ENCODE data around the gene PLEKHJ1.

Gene PLEKHJ1

DNA sequence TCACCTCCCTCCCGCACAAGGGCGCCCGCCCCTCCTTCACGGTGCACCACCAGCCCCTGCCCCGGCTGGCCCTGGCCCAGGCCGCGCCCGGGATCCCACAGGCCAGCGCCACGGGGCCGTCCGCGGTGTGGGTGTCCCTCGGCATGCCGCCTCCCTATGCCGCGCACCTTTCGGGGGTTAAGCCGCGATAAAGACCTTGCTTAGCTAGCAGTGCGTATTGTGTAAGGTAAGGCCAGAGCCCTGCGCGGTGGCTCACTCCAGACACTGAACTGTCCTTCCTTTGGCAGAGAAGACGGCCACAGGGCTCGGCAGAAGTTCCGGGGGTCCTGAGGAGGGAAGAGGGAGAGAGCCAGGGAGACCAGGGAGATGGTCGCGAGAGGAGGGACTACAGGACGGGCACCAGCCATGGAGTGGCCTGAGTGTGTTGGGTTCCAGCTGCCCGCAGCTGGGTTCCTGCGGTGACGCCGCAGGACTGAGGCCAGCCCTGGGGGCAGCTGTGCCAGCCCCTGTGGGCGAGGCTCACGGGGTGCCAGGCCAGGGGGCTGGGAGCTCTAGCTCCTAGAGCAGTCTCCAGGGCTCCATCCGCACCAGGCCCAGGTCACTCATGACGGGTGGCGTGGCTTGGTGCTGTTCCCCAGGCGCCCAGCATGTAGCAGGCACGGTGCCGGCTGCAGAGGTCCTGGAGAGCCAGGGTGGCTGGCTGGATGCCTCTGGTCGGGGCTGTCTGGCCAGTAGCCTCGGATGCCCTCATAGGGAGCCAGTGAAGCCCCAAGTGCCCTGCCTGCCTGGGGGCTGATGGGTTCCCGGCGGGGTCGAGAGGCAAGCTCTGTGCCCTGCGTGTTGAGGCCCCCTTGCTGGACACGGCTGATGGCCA is 7.7 kb downstream of the PLEKHJ1 start:
- Histone ChIP-seq H3K27me3 (ENCODE audit: insufficient read depth, low read length) (no peaks in the 10 kb centered on the region), H3K4me3 (ENCODE audit: low read length) (no peak overlapping the region), H3K4me1 (ENCODE audit: insufficient read depth, low read length) (no peaks in the 10 kb centered on the region), H3K36me3 (ENCODE audit: insufficient read depth, low read depth, low read length) (peaks cover 51% of the 10 kb centered on the region), H3K9ac (ENCODE audit: low read depth, low read length) (no peak overlapping the region), H3K27ac (ENCODE audit: low read length) (no peak overlapping the region), H3K9me3 (ENCODE audit: insufficient read depth, low read depth, low read length) (no peaks in the 10 kb centered on the region)

DNA sequence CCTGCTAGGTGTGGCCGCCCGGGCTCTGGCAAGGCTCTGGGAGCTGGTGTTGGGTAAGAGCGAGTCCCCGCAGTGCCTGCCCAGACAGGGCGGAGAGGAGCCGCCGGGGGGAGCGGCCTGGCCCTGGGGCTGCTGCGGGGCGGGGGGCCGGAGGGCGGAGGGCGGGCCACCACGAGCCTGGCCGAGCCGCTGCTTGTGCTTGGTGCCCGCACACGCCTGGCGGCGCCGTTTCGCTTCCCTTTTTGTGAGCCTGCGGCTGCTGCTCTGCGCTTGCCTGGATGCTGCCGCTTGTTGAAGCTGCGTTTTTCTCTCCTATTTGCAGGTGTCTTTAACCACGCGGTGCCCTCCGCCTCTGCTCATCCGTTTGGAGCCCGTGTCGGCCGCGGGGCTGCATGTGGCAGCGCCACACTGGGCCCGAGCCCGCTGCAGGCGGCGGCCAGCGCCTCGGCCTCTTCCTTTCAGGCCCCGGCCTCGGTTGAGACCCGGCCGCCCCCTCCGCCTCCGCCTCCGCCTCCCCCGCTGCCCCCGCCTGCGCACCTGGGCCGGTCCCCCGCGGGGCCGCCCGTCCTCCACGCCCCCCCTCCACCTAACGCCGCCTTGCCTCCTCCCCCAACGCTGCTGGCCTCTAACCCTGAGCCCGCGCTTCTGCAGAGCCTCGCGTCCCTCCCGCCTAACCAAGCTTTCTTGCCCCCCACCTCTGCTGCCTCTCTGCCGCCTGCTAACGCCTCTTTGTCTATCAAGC is 8.5 kb downstream of the PLEKHJ1 start:
- H3K36me3 ChIP-seq (ENCODE audit: insufficient read depth, low read depth, low read length): peaks cover 51% of the 10 kb centered on the region
- H3K27ac ChIP-seq (ENCODE audit: low read length): no peak overlapping the region
- no peak overlapping the region for H3K9ac ChIP-seq (ENCODE audit: low read depth, low read length)
- no peaks in the 10 kb centered on the region for H3K27me3 ChIP-seq (ENCODE audit: insufficient read depth, low read length)
- no peak overlapping the region for H3K4me3 ChIP-seq (ENCODE audit: low read length)
- no peaks in the 10 kb centered on the region for H3K4me1 ChIP-seq (ENCODE audit: insufficient read depth, low read length)
- no peaks in the 10 kb centered on the region for H3K9me3 ChIP-seq (ENCODE audit: insufficient read depth, low read depth, low read length)

DNA sequence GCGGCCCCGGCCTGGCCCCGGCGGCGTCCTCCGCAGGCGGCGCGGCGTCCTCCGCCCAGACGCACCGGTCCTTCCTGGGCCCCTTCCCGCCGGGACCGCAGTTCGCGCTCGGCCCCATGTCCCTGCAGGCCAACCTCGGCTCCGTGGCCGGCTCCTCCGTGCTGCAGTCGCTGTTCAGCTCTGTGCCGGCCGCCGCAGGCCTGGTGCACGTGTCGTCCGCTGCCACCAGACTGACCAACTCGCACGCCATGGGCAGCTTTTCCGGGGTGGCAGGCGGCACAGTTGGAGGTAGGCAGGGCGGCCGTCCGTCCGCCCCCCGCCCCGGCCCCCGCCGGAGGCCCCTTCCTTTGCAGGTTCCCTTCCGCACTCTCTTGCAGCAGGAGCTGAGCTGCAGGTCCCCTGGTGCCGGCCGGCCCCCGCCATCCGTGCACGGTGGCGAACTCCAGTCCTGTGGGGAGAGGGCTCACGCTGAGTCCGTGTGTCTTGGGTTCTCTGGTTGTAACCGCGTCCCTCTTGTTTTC is 9.2 kb downstream of the PLEKHJ1 start:
- no peak overlapping the region for H3K27ac ChIP-seq (ENCODE audit: low read length)
- no peaks in the 10 kb centered on the region for H3K4me1 ChIP-seq (ENCODE audit: insufficient read depth, low read length)
- no peaks in the 10 kb centered on the region for H3K27me3 ChIP-seq (ENCODE audit: insufficient read depth, low read length)
- no peak overlapping the region for H3K4me3 ChIP-seq (ENCODE audit: low read length)
- no peaks in the 10 kb centered on the region for H3K9me3 ChIP-seq (ENCODE audit: insufficient read depth, low read depth, low read length)
- peaks cover 56% of the 10 kb centered on the region for H3K36me3 ChIP-seq (ENCODE audit: insufficient read depth, low read depth, low read length)
- H3K9ac ChIP-seq (ENCODE audit: low read depth, low read length): no peak overlapping the region

DNA sequence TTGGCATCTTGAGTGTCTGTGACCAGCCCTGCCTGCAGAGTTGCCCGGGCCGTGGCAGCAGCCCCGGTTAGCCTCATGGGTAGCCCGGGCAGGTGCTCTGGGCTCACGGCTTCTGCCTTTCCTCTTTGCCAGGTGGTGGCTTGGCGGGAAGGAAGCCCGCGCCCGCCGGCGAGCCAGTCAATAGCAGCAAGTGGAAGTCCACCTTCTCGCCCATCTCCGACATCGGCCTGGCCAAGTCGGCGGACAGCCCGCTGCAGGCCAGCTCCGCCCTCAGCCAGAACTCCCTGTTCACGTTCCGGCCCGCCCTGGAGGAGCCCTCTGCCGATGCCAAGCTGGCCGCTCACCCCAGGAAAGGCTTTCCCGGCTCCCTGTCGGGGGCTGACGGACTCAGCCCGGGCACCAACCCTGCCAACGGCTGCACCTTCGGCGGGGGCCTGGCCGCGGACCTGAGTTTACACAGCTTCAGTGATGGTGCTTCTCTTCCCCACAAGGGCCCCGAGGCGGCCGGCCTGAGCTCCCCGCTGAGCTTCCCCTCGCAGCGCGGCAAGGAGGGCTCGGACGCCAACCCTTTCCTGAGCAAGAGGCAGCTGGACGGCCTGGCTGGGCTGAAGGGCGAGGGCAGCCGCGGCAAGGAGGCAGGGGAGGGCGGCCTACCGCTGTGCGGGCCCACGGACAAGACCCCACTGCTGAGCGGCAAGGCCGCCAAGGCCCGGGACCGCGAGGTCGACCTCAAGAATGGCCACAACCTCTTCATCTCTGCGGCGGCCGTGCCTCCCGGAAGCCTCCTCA is 9.9 kb downstream of the PLEKHJ1 start:
- Histone ChIP-seq H3K36me3 (ENCODE audit: insufficient read depth, low read depth, low read length) (peaks cover 56% of the 10 kb centered on the region), H3K9ac (ENCODE audit: low read depth, low read length) (no peak overlapping the region), H3K4me3 (ENCODE audit: low read length) (no peak overlapping the region), H3K4me1 (ENCODE audit: insufficient read depth, low read length) (no peaks in the 10 kb centered on the region), H3K27me3 (ENCODE audit: insufficient read depth, low read length) (no peaks in the 10 kb centered on the region), H3K27ac (ENCODE audit: low read length) (no peak overlapping the region), H3K9me3 (ENCODE audit: insufficient read depth, low read depth, low read length) (no peaks in the 10 kb centered on the region)

DNA sequence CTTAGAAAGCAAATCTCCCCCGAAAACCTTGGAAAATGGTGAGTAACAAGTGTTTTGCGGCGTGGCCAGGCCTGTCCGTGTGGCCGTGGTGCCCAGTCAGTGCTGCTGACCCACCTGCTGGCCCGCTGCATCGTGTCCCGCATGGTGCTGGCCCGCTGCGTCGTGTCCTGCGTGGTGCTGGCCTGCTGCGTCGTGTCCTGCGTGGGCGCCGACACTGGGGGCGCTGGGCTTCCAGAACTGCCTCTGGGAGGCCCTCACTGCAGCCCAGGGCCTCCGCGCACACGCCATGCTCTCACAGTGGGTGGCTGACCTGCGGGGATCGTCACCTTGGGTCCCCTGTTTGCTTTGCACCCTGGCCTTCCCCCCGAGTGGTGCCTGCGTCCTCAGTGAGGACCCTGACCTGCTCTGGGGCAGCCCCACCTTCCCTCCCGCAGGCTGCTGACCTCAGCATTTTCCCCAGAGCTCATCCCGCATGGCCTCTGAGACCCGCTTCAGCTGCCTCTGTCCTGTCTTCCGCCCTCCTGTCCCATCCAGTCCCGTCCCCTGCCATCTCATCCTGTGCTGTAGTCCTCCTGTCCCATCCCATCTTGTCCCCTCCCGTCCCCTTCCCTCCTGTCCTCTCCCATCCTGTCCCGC is 10.6 kb downstream of the PLEKHJ1 start:
- Histone ChIP-seq H3K9ac (ENCODE audit: low read depth, low read length) (no peak overlapping the region), H3K4me1 (ENCODE audit: insufficient read depth, low read length) (no peaks in the 10 kb centered on the region), H3K36me3 (ENCODE audit: insufficient read depth, low read depth, low read length) (peaks cover 59% of the 10 kb centered on the region)

DNA sequence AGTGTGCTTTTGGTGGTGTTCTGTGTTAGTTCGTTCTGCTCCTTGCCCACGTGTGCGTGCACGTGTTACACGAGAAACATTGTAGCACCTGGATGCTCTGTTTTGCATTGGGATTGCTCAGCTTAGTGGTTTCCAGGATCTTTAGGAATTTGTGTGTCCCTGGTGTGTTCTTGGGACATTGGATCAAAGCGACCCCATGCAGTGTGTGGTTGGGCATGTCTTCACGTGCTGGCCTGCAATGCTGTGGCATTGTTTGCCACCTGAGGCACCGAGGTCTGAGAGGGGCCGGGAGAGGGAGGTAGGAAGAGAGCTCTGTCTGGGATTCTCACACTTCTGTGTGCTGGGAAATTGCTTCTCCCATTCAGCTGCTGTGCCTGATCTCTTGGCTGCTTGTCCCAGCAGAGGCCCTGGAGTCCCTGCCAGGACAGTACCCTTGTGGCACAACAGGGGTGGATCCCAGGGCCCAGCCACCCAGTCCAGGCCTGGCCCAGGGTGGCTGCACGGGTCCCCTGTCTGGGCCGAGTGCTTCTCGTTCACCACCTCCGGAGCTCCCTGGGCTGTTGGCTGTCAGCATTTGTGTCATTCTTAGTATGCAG is 11.3 kb downstream of the PLEKHJ1 start:
- no peak overlapping the region for H3K27ac ChIP-seq (ENCODE audit: low read length)
- H3K36me3 ChIP-seq (ENCODE audit: insufficient read depth, low read depth, low read length): peaks cover 66% of the 10 kb centered on the region
- H3K9me3 ChIP-seq (ENCODE audit: insufficient read depth, low read depth, low read length): no peaks in the 10 kb centered on the region
- no peak overlapping the region for H3K4me3 ChIP-seq (ENCODE audit: low read length)
- H3K9ac ChIP-seq (ENCODE audit: low read depth, low read length): no peak overlapping the region
- H3K4me1 ChIP-seq (ENCODE audit: insufficient read depth, low read length): no peaks in the 10 kb centered on the region
- H3K27me3 ChIP-seq (ENCODE audit: insufficient read depth, low read length): no peaks in the 10 kb centered on the region

More for the DNA sequence above, 10.6 kb downstream of the PLEKHJ1 start:
- H3K9me3 ChIP-seq (ENCODE audit: insufficient read depth, low read depth, low read length): no peaks in the 10 kb centered on the region
- H3K27ac ChIP-seq (ENCODE audit: low read length): no peak overlapping the region
- H3K27me3 ChIP-seq (ENCODE audit: insufficient read depth, low read length): no peaks in the 10 kb centered on the region
- H3K4me3 ChIP-seq (ENCODE audit: low read length): no peak overlapping the region

DNA sequence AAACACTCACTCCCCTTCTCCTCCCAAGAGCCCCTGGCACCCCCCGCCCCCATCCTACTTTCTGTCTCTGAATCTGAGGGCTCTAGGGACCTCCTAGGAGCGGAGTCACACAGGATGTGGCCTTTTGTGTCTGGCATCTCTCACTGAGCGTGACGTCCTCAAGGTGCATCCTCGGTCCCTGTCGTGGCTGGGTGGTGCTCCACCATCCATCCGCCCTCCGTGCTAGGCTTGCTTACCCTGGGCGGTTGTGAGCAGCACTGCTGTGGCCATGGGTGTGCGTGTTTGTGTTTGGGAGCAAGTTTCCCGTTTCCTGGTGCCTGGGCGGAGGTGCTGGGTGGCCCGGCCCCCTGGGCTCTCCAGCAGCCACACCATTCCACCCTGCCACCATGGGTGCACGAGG is 12.2 kb downstream of the PLEKHJ1 start:
- Histone ChIP-seq H3K9me3 (ENCODE audit: insufficient read depth, low read depth, low read length) (no peaks in the 10 kb centered on the region), H3K4me1 (ENCODE audit: insufficient read depth, low read length) (no peaks in the 10 kb centered on the region), H3K27me3 (ENCODE audit: insufficient read depth, low read length) (no peaks in the 10 kb centered on the region), H3K9ac (ENCODE audit: low read depth, low read length) (no peak overlapping the region), H3K36me3 (ENCODE audit: insufficient read depth, low read depth, low read length) (peaks cover 62% of the 10 kb centered on the region), H3K27ac (ENCODE audit: low read length) (no peak overlapping the region), H3K4me3 (ENCODE audit: low read length) (no peak overlapping the region)

DNA sequence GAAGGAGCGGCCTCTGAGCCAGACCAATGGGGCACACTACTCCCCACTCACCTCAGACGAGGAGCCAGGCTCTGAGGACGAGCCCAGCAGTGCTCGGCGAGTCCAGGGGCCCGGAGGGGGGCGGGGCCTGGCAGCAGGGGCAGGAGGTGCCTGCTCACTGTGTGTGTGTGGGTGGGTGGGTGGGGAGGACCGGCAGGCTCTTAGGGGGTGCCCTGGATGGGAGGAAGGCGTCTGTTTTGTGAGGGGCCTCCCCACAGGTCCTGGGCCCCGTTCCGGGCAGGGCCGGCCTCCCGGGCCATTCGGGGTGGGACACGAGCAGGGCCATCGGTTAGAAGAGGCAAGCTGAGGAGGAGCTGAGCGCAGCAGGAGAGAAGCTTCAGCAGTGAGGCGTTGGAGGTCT is 12.7 kb downstream of the PLEKHJ1 start:
- H3K4me1 ChIP-seq (ENCODE audit: insufficient read depth, low read length): no peaks in the 10 kb centered on the region
- H3K9me3 ChIP-seq (ENCODE audit: insufficient read depth, low read depth, low read length): no peaks in the 10 kb centered on the region
- H3K36me3 ChIP-seq (ENCODE audit: insufficient read depth, low read depth, low read length): peaks cover 56% of the 10 kb centered on the region
- H3K9ac ChIP-seq (ENCODE audit: low read depth, low read length): no peak overlapping the region
- no peaks in the 10 kb centered on the region for H3K27me3 ChIP-seq (ENCODE audit: insufficient read depth, low read length)
- no peak overlapping the region for H3K4me3 ChIP-seq (ENCODE audit: low read length)
- H3K27ac ChIP-seq (ENCODE audit: low read length): no peak overlapping the region

DNA sequence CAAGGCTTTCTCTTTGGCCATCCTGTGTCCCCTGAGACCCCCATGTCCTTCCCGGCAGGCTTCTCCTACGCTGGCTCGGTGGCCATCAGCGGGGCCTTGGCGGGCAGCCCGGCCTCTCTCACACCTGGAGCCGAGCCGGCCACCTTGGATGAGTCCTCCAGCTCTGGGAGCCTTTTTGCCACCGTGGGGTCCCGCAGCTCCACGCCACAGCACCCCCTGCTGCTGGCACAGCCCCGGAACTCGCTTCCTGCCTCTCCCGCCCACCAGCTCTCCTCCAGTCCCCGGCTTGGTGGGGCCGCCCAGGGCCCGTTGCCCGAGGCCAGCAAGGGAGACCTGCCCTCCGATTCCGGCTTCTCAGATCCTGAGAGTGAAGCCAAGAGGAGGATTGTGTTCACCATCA is 14.2 kb downstream of the PLEKHJ1 start:
- H3K4me1 ChIP-seq (ENCODE audit: insufficient read depth, low read length): no peaks in the 10 kb centered on the region
- no peaks in the 10 kb centered on the region for H3K9me3 ChIP-seq (ENCODE audit: insufficient read depth, low read depth, low read length)
- H3K27ac ChIP-seq (ENCODE audit: low read length): no peak overlapping the region
- no peaks in the 10 kb centered on the region for H3K27me3 ChIP-seq (ENCODE audit: insufficient read depth, low read length)
- no peak overlapping the region for H3K4me3 ChIP-seq (ENCODE audit: low read length)
- H3K9ac ChIP-seq (ENCODE audit: low read depth, low read length): no peak overlapping the region
- H3K36me3 ChIP-seq (ENCODE audit: insufficient read depth, low read depth, low read length): peaks cover 63% of the 10 kb centered on the region

DNA sequence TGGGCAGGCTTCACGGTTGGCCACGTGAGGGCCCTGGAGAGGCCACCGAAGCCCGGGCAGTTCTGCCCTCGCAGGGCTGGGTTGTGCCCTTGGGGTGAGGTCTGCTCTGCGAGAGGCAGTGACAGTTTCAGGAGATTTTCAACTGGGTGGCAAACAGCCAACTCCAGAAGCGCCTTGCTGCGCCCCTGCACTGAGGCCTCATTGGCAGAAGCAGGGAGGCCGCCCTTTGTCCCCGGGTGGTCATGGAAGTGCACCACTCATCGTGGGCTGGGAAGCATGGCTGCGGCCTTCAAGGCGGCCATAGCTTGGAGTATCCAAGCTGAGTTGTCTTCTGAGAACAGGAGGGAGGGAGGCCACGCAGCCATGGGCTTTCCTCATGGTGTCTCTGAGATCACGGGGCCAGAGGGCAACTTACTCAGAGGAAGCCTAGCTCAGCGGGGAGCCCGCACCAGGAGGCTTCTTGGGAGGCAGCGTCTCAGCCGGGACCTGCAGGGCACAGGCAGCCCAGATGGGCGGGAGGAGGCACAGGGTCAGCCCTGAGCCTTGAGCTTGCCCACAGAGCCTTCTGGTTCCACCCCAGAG is 14.8 kb downstream of the PLEKHJ1 start:
- no peaks in the 10 kb centered on the region for H3K9me3 ChIP-seq (ENCODE audit: insufficient read depth, low read depth, low read length)
- no peak overlapping the region for H3K9ac ChIP-seq (ENCODE audit: low read depth, low read length)
- H3K4me1 ChIP-seq (ENCODE audit: insufficient read depth, low read length): no peaks in the 10 kb centered on the region
- H3K27me3 ChIP-seq (ENCODE audit: insufficient read depth, low read length): no peaks in the 10 kb centered on the region
- H3K4me3 ChIP-seq (ENCODE audit: low read length): no peak overlapping the region
- H3K36me3 ChIP-seq (ENCODE audit: insufficient read depth, low read depth, low read length): peaks cover 66% of the 10 kb centered on the region
- no peak overlapping the region for H3K27ac ChIP-seq (ENCODE audit: low read length)

Data from iPS-20b (cell line).